Hindlimb muscle (tissue), 1 donor: ENCODE results near the gene RAB36. TPM values are rescaled to one million over a fixed set of nuclear protein-coding genes. Genes with fewer than 3 reads are reported as not detected.

ENCODE experiments used
- DNase-seq: peaks from one replicate; pipeline ENCODE4 v3.0.0-alpha.2; 2013
- polyA plus RNA-seq: library from polyadenylated mRNA; unstranded; fragments of 120-200 nt; gene quantifications from one replicate; pipeline ENCODE4 v1.2.1, GENCODE V29; 2013; ENCODE audit not compliant: insufficient read length

The RAB36 gene, protein sequence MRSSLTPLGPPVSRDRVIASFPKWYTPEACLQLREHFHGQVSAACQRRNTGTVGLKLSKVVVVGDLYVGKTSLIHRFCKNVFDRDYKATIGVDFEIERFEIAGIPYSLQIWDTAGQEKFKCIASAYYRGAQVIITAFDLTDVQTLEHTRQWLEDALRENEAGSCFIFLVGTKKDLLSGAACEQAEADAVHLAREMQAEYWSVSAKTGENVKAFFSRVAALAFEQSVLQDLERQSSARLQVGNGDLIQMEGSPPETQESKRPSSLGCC
- 1.9 TPM for polyA plus RNA-seq

DNA sequence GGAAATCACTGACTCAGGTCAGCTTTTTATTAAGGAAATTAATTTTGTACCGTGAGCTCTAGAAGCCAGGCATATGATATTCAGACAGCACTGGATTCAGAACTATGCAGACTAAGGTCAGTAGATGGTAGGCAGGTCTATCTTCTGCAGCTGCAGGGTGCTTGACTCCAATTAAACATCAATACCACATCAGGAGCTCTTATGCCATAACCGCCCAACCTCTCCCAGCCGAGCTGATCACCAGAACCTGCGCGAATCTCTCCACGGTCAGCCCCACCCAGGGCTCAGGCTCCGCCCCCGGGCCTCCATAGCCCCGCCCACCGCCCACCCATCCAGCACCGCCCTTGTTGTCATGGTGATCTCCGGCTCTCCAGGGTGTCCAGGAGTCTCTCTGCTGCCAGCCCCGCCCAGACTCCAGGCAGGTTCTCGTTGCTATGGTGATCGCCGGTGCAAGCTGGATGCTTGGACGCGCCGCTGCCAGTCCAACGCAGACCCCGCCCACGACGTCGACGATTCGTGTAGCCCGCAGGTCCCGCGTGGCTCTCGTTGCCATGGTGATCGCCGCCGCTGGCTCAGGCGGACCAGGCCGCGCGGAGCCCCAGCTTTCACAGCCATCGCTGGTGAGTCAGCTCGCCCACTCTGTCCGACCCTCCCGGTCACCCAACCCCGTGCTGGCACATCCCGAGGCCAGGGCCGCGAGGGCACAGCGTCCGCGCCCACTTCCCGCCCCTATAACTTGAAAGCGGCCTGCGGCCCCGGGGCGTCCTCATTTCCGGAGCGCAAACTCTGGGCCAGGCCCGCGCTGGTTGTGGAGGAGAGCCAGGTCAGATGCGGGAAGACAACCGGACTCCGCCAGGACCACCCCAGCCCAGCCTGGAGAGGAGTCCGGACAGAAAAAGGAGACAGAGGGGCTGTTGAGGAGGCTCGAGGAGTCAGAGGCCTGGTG lies at the start of gene RAB36:
RAB36 (plus strand) TSS at position 546 of the 946 bp plus-strand sequence. CDS start 1,140 bp downstream, outside the sequence.
- peak; percentile 94 for DNase-seq

DNA sequence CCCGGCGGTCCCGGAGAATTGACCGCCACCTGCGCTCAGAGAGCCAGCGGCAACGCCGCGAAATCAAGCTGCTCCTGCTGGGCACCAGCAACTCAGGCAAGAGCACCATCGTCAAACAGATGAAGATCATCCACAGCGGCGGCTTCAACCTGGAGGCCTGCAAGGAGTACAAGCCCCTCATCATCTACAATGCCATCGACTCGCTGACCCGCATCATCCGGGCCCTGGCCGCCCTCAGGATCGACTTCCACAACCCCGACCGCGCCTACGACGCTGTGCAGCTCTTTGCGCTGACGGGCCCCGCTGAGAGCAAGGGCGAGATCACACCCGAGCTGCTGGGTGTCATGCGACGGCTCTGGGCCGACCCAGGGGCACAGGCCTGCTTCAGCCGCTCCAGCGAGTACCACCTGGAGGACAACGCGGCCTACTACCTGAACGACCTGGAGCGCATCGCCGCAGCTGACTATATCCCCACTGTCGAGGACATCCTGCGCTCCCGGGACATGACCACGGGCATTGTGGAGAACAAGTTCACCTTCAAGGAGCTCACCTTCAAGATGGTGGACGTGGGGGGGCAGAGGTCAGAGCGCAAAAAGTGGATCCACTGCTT lies 49.4 kb upstream of the RAB36 start:
- no peak for DNase-seq

DNA sequence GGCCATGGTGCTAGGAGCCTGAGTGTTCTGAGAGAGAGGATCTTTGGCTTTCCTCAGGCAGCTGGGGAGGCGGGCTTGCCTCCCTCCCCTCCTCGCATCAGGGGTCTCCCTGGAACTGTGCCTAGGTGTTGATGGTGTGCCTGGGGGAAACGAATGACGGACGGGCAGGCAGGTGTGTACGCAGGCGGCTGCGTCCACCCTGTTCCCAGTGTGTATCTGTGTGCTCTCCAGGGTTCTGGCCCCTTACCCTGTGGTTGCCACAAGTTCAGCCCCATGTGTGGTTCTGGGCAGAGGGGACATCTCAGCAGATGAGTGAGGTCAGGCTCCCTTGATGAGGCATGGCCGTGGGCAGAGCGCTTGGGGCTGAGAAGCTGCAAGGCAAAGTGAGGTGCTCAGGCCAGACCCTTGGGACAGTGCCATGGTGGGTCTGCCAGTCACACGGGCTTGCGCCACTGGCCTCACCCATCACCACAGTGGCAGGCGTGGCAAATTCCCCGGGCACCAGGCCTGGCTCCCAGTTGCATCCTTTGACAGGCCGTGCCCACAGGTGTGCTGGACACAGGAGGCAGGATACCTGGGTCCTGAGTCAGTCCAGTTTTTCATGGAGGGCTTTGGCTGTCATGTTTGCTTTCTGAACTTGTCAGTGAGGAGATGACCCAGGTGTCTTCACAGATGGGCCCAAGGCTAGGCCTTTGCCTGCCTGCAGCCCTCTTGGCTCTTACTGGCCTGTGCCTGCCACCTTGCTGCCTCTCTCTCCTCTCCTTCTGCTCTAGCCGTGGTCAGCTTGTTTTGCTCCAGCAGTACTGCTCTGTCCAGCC lies 47.7 kb upstream of the RAB36 start:
- DNase-seq: no peak

- no peak for DNase-seq
Observed at GRCh38 chr22:23098230-23098705, 47.0 kb upstream of the RAB36 start.

GRCh38 chr22:23098718-23099530 lies 46.4 kb upstream of the RAB36 start:
- DNase-seq: no peak

- no peak for DNase-seq
Observed at GRCh38 chr22:23099531-23099804, 45.8 kb upstream of the RAB36 start.

DNA sequence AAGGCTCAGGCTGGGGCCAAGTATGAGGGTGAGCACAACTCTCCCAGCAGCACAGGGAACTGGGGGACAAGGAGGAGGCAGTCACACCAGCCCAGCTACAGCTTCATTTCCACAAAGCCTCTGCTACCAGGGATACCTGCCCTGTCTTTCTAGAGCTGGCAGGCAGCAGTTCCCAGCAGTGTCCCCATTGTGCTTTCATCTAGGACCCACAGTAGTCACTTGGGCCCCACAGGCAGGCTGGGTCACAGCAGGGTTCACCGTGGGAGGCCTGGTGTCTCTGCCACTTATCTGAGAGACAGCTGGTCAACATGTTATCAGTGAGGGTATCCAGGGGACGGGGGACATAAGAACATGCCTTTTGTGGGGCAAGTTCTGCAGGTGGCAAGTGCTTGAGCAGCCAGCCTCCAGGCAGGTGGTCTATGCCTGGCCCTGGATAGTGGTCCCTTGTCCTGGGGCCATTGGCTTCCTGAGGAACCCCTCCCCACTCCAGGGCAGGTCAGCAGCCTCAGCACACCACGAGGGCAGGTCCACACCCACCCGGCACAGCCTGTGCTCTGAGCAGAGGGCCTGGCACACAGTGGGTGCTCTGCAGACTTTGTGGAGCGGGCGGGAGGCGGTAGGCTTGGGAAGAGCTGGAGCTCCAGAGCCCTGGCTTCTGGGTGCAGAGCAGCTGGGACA lies 45.0 kb upstream of the RAB36 start:
- no peak for DNase-seq

DNA sequence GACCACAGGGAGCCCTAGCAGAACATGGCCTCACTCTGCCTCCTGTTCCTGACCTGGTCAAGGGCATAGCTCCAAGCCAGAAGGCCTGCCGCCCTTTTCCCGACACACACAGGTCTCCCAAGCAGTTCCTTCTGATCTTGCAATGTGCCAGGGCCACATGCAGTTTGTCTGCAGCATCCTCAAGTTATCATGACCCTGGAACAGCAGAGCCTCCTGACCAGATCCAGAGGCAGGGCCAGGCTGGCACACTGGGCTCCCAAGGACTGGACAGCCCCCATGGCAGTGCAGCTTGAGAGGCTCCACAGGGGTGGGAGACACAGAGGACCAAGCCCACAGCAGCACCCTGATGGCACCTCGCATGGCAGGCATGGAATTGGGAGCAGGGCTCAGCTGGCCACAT lies 43.8 kb upstream of the RAB36 start:
- DNase-seq: no peak

GRCh38 chr22:23102002-23102655 lies 43.1 kb upstream of the RAB36 start:
- no peak for DNase-seq

DNA sequence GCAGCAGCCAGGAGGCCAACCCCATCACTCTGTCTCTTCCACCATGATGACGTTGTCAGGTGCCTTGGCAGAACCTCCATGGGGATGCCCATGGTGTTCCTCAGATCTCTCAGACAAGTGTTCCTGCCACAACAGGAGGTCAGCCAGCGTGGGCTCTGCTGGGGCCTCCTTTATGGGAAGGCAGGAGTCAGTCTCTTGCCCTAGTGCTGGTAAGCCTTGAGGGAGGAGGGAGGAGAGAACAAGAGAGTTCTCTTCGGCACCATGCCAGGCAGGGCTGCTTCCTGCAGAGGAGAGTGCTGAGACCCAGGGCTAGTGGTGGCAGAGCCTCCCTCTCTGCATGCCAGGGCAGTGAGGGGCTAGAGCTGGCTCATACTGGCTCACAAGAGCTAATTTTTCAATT lies 42.5 kb upstream of the RAB36 start:
- no peak for DNase-seq

- DNase-seq: no peak
Observed at GRCh38 chr22:23103199-23103954, 41.9 kb upstream of the RAB36 start.

DNA sequence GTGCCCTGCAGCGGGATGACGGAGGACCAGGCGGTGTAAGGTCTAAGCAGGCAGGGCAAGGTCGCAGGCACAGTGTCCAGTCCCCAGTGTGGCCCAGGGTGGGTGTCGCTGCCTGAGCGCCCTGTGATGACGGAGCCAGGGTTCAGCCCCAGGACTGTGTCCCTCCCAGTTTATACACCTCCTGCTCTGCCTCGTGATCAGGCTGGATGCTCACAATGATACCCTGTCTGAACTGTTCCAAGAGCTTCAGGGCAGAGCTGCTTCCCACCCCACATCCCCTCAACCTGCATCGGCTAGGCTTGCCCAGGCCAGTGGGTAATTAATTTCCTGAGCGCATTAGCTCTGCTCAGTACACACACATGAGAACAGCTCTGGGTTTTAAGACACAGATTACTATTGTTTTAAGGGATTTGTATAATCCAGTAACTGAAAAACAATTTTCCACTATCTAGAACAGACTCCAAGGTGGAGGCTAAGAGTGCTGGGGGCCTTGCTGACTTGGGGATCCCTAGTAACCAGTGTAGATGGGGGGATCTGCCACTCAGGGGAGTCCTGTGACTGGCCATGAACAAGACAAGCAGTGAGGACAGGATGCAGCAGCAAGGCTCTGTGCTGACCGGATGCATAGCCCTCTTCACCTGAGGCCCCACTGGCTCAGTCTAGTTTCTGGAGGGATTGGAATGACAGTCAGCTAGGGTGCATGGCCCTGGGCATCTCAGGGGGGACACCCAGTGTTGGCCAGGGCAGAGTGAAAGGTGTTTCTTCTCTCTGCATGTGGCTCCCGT lies 40.9 kb upstream of the RAB36 start:
- DNase-seq: no peak

- no peak for DNase-seq
Observed at GRCh38 chr22:23105304-23105703, 40.0 kb upstream of the RAB36 start.

DNA sequence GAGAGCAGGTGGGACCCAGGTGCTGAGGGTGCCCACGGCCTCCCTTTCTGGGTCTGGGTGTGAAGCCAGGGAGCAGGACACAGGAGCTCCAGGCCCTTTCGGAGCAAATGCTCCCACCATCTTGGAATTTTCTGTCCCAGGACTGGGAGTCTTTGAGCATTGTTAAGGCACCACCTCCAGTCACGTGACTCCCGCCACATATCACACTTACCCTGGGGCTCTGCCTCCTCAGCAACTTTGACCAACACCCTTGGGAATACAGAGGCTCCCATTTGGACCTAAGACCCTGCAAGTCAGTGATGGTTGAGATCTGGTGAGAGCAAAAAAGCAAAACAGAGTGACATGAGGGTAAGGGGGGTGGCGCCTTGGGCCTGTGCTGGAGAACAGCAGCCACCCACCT lies 39.4 kb upstream of the RAB36 start:
- no peak for DNase-seq

DNA sequence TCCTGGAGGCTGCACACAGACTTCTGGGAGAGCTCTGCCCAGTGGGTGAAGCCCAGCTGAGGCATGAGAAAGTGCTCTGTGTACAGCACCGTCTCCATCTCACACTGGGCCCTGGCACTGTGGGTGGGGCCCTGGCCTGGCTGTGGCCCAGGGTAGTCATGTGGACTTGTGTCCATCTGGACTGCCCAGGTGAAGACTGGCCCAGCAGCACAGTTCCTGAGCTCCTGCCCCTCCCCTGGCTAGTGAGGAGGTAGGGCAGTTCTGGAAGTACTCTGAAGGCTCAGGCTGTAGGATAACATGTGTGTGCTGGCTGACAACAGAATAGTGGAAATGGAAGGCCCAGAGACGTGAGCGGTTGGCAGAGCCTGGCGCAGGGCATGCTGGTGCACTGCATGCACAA lies 38.9 kb upstream of the RAB36 start:
- DNase-seq: no peak

- DNase-seq: peak; percentile 39
Observed at GRCh38 chr22:23106906-23107367, 38.3 kb upstream of the RAB36 start.

DNA sequence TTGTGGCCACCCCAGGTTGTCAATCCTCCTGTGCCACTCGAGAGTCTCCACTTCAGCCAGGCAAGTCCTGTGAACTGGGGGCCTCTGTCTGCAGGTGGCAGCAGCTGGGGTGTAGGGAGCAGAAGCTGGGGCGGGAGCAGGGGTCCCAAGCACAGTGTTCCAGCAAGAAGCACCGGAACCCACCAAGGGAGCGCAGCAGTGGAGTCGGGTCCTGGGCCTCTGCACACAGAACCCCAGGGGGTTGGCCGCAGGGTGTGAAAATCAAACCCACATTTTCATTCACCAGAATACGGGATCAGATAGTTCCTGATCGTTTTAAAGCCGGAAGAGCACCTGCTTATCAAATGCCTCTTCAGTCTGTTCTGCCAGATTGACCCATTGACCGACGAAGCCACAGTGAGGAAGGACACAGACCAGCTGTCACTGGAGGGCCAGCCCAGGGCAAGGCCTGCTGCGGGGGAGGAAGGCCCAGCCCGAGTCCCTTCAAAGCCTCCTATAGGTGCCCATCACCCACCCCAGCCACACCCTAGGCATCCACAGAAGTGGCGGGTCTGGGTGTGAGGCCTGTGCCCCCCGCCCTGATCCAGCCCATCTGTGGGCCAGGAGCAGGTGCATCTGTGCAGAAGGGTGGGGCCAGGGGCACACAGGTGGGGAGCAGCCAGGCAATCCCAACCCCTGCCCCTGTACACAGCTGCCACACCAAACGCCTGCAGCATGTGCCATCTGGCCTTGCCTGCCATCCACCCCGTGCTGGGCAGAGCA lies 37.6 kb upstream of the RAB36 start:
- no peak for DNase-seq
